Endometrium (tissue), 2 donors: ENCODE results near the gene TAF6.

Experiments used
- FAIRE-seq: peaks from 2 replicates; lab custom pipeline; 2012; peaks lifted over from hg19 to GRCh38; lab: Jason Lieb, UNC
- donor health status: control.
- donor health status: control.

TAF6 gene

DNA sequence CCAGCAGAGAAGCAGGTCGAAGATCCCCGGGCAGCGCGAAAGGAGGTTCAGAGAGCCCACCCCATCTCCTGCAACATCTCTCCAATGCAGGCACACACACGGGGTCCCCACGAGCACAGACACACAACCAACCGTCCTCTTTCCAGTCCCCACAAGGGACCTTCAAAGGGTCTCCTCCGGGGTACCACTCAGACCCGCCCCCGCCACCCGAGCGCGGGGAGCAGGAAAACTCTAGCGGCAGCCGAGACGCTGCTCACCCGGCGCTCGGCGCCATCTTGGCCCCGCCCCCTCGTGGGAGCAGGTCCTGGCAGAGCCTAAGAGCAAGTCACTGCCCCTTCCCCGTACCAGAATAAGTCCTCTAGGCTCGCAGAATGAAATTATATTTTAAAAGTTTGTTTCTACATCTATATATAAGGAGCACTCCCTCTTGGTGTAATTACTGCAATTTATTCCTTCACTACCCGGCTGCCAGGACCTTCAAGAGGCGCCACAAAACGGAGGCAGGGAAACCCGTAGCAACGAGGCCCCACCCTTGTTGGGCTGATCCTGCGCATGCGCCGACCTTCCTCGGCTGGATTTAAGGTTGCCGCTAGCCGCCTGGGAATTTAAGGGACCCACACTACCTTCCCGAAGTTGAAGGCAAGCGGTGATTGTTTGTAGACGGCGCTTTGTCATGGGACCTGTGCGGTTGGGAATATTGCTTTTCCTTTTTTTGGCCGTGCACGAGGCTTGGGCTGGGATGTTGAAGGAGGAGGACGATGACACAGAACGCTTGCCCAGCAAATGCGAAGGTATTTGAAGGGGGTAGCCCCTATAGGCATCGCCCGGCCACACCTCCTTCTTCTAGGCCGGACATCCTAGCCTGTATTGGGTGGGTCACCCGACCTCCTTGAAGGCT lies at the start of gene TAF6, which contains the start of gene CNPY4:
Gene TAF6 (minus strand): TSS at position 287 of the 898 bp plus-strand sequence. CDS start 5,149 bp downstream, outside the sequence.
Gene CNPY4 (plus strand): TSS at position 563 of the 898 bp plus-strand sequence. CDS start 111 bp downstream, at position 674.
- no peak for FAIRE-seq

- no peak for FAIRE-seq
Observed at GRCh38 chr7:100167912-100168323, 48.8 kb upstream of the TAF6 start.

DNA sequence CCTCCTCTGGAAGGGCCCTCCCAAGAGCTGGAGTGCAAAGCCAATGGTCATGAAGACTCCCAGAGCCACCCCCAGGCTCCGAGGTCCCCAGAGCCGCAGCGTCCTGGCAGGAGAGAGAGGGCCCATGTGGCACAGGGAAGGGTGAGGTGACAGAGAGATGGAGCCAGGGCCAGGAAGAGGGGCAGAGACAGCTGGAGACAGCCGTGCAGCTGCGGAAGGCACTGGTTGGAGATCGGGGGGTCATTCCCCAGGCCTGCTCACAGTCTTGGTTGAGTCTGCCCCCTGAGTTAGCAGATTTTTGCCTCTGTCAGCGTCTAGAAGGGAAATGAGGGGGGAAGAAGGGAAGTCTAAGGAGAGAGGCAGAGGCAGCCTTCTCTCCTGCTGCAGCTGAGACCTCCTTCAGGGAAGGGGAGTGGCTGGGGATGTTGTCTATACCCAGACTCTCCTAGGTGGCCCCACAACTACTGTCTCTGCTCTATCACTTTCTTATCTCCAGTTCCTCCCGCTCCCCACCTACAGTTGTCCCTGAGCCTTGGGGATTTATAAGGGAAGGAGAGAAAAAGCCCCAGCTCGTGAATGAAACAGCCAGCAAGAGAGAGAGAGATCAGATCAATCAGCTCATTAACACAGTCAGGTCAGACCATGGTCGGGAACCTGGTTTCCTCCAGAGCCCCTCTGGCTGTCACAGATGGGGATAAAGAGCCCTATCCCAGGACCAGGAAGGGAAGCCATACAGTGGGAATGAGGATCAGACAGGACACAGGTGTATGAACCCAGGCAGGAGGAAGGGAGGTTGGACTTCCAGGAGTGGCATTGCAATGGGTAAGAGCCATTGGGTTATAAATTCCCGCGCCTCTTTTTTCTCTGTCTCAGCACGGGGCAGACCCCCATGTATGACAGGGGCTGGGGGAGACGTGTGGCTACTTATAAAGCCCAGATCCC lies 48.1 kb upstream of the TAF6 start:
- FAIRE-seq, result no peak

GRCh38 chr7:100166317-100166940 lies 47.3 kb upstream of the TAF6 start:
- FAIRE-seq, result no peak

- no peak for FAIRE-seq
Observed at GRCh38 chr7:100163871-100164270, 44.7 kb upstream of the TAF6 start.

DNA sequence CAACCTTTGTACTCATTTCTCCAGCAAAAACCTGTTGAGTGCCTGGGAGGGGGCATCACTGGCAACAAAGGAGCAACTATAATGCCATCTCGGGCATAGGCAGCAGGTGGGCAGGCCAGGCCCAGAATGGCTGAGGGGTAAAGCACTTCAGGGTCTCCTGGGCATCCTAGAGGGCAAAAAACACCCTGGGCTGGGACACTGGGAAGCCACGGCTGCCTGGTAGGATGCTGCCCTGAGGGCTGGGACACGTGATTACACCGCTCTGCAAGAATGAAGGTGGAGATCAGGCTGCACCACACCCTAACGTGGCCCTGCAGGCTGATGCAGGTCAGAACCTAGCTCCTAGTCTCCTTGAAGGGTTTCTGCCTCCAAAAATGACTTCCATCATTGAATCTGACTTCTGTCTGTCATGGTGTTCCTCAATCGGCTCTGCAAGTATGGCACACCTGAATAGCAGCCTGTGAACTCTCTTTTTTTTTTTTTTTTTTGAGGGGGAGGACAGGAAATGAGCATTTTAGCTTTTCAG lies 43.9 kb upstream of the TAF6 start:
- FAIRE-seq, result no peak

DNA sequence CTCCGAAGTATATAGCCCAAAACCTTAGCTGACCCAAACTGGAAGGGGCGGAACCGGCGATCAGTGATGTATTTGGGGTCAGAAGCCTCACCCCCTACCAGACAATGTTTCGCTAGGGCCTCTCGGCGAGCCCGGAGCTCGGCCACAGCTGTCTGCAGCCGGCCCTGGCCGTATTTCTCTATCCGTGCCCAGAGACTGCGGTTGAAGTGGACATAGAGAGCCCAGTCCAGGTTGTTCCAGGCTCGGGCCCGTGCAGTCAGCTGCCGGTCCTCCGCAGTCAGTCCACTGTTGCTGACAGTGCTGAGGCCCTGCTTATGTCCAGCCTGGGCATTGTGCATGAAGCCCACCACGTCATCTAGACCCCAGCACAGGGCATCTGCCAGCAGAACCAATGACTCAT lies 40.9 kb upstream of the TAF6 start:
- no peak for FAIRE-seq

GRCh38 chr7:100159099-100159623 lies 40.0 kb upstream of the TAF6 start:
- no peak for FAIRE-seq

- no peak for FAIRE-seq
Observed at GRCh38 chr7:100158229-100159098, 39.3 kb upstream of the TAF6 start, which contains the start of gene TRAPPC14. Gene TRAPPC14 (minus strand): TSS chr7:100158723. CDS start chr7:100158499, 224 bp downstream.

DNA sequence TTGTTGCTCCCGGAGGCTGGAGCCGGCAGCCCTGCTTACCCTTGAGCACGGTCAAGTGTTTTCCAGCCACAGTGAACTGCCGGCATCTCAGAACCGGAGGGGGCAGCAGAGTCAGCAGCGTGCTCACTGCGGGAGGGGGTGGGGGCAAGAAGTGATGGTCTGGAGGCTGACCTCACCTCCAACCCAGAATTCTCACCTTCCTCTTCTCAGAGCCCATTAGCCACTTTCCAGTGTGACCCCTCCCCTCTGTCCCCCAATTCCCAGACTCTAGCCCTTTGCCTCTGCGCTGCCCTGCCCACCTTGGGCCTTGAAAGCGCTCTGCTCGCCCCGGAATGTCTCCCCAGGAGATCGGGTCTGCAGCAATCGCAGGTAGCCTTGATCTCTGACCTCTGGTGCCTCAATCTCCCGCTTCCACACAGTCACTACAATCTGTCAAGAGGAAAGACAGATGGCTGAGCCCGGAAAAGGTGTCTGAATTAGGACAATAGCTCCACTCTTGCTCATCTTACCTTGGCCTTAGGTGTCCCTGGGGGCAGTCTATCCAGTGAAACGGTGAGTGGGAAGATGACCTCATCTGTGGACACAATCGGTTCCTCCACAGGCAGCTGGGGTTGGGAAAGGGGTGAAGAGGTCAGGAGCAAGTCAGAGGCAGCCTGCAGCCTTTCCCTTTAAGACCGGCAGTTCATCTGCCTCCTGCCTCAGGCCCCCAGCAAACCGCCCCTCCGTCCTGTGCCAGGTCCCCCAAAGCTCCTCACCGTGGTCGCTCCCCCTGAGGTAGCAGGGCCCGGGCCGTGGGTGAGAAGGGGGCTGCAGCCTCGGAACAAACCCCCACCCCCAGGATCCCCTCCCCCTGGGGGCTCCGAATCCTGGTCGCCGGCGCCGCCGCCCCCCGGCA lies 38.4 kb upstream of the TAF6 start:
- FAIRE-seq, result no peak

DNA sequence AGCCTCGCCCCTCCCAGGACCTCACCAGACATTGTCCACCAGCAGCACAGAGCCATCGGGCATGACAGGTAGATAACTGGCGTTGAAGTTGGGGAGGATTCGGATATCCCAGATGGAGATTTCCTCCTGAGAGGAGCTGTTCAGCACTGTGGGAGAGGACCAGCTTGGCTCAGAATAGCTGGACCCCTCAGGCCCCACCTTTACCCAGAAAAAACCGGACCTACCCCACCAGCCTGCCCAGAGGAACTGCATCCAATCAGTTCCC lies 37.8 kb upstream of the TAF6 start:
- no peak for FAIRE-seq

GRCh38 chr7:100156331-100157068 lies 37.3 kb upstream of the TAF6 start:
- no peak for FAIRE-seq

DNA sequence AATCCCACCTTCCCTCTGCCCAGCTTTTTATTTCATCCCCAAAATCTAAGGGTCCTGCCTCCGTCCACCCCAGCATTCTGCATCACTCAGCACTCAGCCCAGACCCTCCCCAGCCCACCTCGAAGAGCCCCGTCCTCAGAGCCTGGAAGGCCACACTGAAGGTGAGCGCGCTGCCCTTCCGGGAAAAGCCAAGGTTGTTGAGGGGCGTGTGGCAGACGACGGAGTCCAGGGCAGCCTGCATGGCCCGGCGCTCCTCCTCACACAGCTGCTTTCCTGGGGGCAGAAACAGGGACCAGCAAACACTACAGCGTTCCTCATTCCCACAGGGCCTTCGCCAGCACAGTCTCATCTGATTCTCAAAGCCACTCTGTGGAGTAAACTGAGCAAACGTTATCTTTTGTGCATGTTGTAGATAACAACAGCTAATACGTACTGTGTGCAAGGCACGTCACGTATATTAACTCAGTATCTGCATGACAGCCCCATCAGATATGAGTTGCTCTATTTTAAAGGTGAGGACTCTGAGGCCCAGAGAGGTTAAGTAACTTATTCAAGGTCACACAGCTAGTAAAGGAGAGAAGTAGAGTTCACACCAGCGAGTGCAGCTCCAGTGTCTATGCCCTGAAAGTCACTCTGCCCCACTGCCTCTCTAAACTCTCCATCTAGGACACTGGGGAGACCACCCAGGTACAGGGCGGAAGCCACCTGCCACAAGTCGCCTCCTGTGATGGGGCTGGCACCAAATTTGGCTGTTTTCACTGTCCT lies 36.6 kb upstream of the TAF6 start:
- no peak for FAIRE-seq

GRCh38 chr7:100154651-100155491 lies 35.7 kb upstream of the TAF6 start:
- FAIRE-seq, result no peak

DNA sequence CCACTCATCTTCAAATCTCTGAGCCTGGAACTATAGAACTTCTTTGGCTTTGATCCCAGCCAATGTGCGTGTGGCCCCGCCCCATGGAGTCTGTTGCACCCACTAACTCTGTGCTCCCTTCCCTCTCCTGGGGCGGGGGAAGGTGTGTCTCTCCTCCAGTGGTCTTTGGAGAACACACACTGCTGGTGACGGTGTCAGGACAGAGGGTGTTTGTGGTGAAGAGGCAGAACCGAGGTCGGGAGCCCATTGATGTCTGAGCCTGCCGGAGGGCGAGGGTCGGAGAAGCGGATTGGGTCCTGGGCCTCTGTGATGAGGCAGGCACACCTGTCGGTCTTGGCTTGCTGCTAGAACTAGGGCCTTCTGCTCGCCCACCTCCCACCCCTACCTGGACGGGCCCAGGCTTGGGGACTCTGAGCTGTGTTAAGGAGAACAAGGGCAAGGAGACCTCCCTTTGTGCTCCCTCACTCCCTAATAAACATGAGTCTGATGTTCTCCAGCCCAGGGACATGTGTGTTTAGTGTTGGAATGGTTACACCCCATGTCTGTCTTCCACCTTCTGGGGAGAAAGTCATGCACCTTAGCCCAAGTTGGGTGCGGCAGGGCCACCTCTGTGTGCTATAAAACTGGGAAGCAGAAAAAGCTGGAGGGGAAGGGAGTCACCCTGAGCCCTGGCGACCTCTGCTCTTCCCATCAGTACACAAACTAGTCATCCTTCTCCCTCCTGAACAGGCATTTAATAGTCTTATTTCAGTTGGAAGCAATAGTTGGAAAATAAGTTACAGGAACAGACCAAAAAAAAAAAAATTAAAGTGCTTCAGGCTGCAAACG lies 34.8 kb upstream of the TAF6 start:
- FAIRE-seq, result no peak

DNA sequence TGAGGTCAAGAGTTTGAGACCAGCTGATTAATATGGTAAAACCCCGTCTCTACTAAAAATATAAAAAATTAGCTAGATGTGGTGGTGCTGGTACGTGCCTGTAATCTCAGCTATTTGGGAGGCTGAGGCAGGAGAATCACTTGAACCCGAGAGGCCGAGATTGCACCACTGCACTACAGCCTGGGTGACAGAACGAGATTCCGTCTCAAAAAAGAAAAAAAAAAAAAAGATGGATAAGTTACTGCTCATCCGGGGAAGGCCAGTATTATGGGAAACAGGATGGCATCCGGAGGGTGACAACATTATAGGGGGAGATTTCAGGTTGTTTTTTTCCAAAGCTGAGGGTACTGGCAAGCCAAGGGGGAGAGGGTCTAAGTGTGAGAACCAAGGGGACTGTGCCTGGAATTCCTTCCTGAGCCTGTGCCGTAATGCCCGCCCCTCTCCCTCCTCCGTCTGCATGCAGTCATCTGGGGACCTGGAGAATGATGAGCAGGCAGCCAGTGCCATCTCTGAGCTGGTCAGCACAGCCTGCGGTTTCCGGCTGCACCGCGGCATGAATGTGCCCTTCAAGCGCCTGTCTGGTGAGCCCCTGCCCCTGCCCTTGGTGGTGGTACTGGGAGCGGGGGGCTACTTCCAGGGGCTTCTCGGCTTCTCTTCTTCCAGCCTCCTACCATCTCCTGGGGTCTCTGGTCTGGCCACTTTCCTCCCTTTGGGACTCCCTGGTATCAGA lies 33.9 kb upstream of the TAF6 start:
- FAIRE-seq, result no peak
